Epidermal melanocyte (primary cell): ENCODE data around the gene RYR3.

Experiments used
- DNase-seq: peaks from one replicate; pipeline ENCODE4 v3.0.0; 2011; ENCODE audit warnings: low spot score; ENCODE audit not compliant: insufficient read length

Gene RYR3

GRCh38 chr15:33639978-33640377 is 329.2 kb downstream of the RYR3 start:
- no peak for DNase-seq

GRCh38 chr15:33641069-33641468 is 330.3 kb downstream of the RYR3 start:
- no peak for DNase-seq

DNA sequence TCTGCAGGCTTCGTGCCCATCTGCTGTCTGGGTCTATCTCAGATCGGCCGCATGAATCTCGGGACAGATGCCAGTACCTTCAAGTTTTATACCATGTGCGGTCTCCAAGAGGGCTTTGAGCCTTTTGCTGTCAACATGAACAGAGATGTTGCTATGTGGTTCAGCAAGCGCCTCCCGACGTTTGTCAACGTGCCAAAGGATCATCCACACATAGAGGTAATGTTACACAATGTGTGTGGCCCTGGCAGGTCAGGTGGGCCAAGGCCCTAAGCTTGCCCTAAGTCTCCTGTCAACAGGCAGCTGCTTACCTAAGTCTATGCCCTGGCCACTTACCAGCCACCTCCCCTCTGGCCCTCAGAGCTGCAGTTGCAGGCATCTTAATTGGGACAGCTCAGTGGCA is 333.5 kb downstream of the RYR3 start:
- no peak for DNase-seq

GRCh38 chr15:33646744-33647143 is 336.0 kb downstream of the RYR3 start:
- DNase-seq, result no peak

GRCh38 chr15:33649217-33649933 is 338.6 kb downstream of the RYR3 start:
- DNase-seq, result no peak

DNA sequence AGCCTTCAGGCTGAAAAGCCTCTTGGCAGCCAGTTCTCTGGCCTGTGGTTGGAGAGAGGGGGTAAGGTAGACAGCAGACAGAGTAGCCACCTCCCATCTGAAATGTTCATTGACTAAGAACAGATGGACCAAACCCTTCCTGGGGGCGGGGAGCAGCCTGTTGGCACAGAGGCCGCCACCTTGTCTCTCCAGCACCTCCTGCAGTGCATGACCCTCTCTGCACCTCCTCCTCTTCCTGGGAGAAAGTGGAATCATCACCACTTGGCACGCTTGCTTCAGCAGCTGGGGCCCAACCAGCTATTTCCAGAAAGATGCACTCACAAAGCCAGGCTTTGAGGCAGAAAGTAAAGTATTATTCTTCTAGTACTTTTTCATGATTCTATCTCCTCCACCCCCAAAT is 344.1 kb downstream of the RYR3 start:
- no peak for DNase-seq

GRCh38 chr15:33655488-33655887 is 344.7 kb downstream of the RYR3 start:
- no peak for DNase-seq

GRCh38 chr15:33656168-33656567 is 345.4 kb downstream of the RYR3 start:
- DNase-seq, result no peak

DNA sequence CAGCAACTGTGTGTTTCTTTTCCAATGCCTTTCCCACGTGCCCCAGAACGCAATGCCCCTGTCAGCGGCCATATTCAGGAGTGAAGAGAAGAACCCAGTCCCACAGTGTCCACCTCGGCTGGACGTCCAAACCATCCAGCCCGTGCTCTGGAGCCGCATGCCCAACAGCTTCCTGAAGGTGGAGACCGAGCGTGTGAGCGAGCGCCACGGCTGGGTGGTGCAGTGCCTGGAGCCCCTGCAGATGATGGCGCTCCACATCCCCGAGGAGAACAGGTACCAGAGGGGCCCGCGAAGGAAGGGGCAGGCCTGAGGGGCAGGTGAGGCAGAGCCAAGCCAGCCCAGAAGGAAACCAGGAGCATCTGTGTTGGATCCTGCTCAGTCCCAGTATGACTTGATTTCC is 349.4 kb downstream of the RYR3 start:
- DNase-seq, result no peak

- no peak for DNase-seq
Measured at GRCh38 chr15:33662014-33662413, 351.2 kb downstream of the RYR3 start.

- DNase-seq, result no peak
Measured at GRCh38 chr15:33664947-33665346, 354.2 kb downstream of the RYR3 start.

DNA sequence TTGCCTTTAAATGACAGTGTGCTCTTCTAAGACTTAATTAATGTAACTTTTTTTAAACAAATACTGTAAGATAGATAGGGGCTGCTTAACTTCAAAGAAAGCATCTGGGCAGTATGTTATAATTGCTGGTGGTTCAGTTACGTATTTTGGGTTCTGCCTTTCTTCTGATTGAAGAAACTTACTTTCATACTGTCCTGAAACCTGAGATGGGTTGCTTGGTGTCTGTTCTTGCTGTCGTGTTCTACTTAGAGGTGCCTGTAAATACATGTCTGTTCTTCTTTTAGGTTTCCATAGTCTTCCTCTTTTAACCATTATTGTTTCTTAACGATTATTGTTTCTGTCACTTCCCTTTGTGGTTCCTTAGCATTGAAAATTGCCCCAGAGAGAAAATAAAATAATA is 359.8 kb downstream of the RYR3 start:
- no peak for DNase-seq

- DNase-seq, result no peak
Measured at GRCh38 chr15:33671456-33671855, 360.7 kb downstream of the RYR3 start.

DNA sequence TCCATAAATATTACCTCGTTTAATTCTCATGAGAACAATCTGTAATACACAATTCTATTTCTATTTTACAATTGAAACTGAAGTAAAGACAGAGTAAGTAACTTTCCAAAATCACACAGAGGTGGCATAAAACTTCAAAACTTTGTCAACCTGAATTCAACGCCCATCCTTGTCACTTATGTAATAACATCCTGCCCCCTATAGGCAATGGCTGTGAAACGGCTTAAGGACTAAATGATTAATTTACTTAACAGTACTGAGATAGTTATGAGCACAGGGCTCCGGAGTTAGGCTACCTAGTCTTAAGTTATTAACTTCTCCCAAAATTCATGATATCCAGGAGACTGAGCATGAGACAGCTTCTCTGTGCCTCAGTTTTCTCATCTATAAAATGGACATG is 364.5 kb downstream of the RYR3 start:
- no peak for DNase-seq

DNA sequence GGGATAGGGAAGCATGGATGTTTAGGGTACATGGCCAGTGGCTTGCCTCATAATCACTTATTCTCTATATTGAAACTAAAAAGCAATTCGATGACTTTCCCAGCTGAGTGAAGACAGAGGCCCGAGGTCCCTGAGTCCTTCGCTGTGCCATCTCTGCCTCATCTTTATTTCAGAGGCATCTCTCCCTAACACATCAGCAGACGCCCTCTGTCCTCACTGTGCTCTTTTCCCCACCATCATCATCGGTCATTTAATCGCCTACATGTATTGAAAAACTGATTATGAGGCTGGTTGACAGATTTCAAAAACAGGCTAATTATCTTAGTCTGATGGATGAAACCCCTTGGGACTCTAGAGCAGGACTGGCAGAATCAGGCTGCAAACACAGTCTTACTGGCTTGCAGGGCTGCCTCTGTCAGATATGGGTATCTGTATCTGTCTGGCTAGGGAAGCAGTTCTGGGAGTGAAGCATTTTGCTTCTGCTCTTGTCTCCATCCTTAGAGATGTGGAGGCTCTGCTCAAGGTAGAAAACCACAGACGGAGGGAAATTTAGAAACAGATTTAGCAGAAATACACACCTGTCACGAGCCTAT is 366.6 kb downstream of the RYR3 start:
- no peak for DNase-seq

DNA sequence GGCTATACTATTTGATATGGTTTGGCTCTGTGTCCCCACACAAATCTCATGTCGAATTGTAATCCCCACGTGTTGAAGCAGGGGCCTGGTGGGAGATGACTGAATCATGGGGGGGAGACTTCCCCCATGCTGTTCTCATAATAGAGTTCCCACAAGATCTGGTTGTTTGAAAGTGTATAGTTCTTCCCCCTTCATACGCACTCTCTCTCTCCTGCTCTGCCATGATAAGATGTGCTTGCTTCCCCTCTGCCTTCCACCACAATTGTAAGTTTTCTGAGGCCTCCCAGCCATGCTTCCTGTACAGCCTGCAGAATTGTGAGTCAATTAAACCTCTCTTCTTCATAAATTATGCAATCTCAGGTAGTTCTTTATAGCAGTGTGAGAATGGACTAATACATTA is 367.4 kb downstream of the RYR3 start:
- DNase-seq, result no peak

GRCh38 chr15:33678602-33679001 is 367.8 kb downstream of the RYR3 start:
- no peak for DNase-seq

DNA sequence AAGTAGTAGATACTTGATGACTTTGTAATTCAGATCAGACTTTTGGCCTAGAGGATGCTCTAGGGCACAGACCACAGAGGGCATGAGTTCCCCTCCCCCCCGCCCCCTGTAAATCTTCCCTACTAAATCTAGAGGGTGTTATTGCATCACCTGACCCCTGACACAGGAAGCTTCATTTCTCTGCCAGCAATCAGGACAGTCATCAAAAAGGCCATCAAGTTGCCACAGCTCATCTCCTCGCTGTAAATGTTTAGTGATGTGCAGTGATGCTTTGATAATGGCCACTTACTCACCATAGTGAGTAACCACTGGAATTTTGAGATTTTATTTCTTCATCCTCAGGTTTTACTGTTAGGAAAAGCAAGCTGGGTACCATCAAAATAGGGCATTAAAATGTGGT is 368.3 kb downstream of the RYR3 start:
- DNase-seq, result no peak

DNA sequence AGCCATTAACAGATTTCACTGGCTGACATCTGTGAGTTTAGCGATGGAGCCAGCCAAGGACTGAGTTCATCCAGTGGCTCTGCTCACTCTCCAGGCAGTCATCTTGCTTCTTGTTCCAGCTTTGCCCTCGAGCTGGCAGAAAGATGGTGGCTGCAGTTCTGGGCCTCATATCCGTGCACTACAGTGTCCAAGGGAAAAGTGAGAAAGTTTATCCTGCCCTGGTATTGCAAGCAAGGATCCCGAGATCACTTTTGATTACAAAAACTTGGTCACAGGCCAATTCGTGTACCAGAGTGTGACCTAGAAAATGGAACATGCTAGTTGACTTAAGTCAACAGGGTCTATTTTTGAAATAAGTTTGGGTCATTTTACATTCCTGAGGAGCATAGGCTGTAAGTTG is 369.6 kb downstream of the RYR3 start:
- no peak for DNase-seq

DNA sequence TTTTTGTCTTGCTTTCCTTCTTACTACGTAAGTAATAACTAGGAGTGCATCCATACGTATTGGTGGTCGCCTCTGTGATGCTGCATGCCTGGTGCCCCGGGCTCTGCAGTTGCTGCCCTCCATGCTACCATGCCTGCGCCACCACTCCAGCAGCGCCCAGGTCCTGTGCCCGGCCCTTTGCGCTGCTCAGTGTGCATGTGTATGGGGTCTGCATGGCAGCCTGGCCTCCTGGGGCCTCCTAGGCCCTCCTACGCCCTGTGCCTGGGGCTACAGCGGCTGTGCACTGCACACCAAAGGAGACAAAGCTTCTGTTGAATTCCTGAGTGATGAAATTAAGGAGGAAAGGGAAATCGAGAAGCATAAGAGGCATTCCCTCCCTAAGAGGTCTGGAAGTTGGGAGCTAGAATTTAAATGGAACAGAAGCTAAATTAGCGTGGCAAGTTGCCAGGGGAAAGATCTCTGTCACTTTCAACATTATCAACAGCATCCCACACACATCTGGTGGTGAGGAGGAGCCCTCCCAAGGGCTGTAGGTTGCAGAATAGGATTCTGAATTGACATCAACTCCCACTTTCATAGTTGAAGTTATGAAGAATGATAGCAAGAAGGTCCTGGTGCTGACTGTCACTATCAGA is 382.5 kb downstream of the RYR3 start:
- DNase-seq, result no peak

DNA sequence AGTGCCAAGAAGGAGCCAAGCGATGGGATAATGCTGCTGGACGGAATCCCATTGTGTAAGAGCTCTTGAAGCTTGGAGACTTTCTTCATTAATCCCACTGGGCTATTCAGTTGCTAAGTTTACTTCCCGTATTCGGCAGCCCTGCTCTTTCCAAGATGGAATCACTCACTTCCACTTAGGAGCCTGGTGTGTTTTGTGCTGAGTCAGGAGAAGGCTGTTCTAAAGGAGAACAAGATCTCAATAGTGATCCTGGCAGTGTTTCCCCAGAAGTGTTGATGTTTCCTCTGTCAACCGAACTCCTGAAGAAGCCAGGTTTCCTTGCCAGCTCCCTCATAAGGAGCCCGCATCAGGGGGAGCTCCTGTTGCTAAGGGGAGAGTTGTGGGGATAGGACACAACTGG is 387.4 kb downstream of the RYR3 start:
- DNase-seq, result no peak

DNA sequence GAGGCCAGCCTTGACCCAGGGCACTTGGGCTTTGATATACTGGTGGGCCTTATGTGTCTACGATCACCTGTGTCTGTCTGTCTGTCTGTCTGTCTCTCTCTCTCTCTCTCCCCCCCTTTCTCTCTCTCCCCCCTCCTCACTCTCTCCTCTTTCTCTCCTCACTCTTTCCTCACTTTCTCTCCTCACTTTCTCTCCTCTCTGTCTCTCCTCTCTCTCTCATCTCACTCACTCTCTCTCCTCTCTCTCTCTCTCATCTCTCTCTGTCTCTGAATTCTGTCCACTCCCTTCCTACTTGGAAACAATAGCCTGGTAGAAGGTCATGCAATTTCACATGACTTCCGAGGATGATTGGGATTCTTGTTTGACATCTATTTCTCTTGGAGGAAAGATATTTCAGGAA is 388.4 kb downstream of the RYR3 start:
- no peak for DNase-seq
